ENCODE data around the gene IRAK3. TPM values are rescaled to one million over a fixed set of nuclear protein-coding genes. Genes with fewer than 3 reads are reported as not detected.

The IRAK3 gene
- total RNA-seq, 4 donors from 2014 or later, result 4.3 to 7.8 (median 5.4) TPM

DNA sequence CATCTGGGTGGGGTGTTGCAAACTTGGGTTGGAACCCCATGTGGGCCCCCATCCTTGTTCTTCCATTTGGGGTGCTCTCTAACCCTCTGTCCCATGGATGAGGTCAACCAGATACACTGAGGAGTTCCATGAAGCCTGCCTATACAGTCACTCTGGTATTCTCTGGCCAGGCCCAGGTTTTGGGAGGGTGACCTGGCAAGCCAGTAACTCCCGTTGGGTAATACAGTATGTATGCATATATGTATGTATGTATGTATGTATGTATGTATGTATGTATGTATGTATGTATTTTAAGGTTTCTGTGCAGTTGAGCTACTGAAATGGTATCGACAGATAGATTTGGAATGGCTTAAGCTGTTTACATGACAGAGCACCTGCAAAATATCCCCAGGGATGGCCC is 100.5 kb downstream of the IRAK3 start:
- Histone ChIP-seq H3K27ac (no peak overlapping the region), H3K4me3 (no peak overlapping the region), H3K36me3 (no peaks in the 10 kb centered on the region), H3K4me1 (no peaks in the 10 kb centered on the region), H3K9me3 (no peaks in the 10 kb centered on the region), H3K27me3 (peaks cover 0 to 2% (median 0%) of the 10 kb centered on the region in 3 donors)
- ATAC-seq (no peak), DNase-seq (no peak)
- intact Hi-C loops (cut with DNase I; ENCODE audit: low total_unique reads) (no loop called here), in situ Hi-C loops (cut with MboI; ENCODE audit: low sequenced_read_pairs in 4 of 4) (no loop called here)
- TF ChIP-seq POLR2A (IDR thresholded peaks at IDR 0.05), result no peak
- no peak for TF ChIP-seq CTCF (IDR thresholded peaks at IDR 0.05 in 4 of 5, conservative IDR thresholded peaks at IDR 0.05 in 1 of 5)

GRCh38 chr12:66290716-66291200 is 101.7 kb downstream of the IRAK3 start:
- H3K27ac ChIP-seq, result no peak overlapping the region
- DNase-seq (no peak), ATAC-seq (no peak)
- in situ Hi-C loops (cut with MboI; ENCODE audit: low sequenced_read_pairs in 4 of 4), result no loop called here
- intact Hi-C loops (cut with DNase I; ENCODE audit: low total_unique reads), result no loop called here
- H3K36me3 ChIP-seq, result no peaks in the 10 kb centered on the region
- H3K9me3 ChIP-seq, result no peaks in the 10 kb centered on the region
- no peak for TF ChIP-seq CTCF (IDR thresholded peaks at IDR 0.05 in 4 of 5, conservative IDR thresholded peaks at IDR 0.05 in 1 of 5)
- no peaks in the 10 kb centered on the region for H3K4me1 ChIP-seq
- peaks cover 0 to 2% (median 0%) of the 10 kb centered on the region in 3 donors for H3K27me3 ChIP-seq
- H3K4me3 ChIP-seq, result no peak overlapping the region

DNA sequence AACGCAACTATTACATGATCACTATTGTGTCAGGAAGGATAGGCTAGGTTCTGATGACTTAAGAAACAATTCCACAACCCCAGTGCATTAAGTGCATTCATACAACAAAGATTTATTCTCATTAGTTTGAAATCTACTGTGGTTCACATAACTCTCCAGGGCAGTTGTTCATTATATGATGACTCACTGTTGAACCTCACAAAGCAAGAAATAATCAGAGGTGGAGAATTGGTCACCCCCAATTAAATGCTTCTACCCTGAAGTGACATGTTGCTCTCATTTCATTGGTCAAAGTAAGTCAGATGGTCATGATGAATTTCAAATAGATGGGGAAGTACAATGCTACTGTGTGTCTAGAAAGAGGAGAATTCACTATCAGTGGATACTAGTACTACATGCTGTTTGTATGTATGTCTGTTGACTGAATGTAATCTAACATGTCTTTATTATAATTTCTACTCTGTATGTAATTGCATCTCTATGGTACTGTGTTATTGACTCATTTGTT is 107.2 kb downstream of the IRAK3 start:
- Histone ChIP-seq H3K27ac (no peak overlapping the region), H3K9me3 (no peaks in the 10 kb centered on the region), H3K4me3 (no peak overlapping the region), H3K4me1 (peaks cover 2% of the 10 kb centered on the region in 2 donors), H3K36me3 (no peaks in the 10 kb centered on the region), H3K27me3 (peaks cover 0 to 2% (median 0%) of the 10 kb centered on the region in 3 donors)
- TF ChIP-seq POLR2A (IDR thresholded peaks at IDR 0.05), result no peak
- TF ChIP-seq CTCF (IDR thresholded peaks at IDR 0.05 in 4 of 5, conservative IDR thresholded peaks at IDR 0.05 in 1 of 5), result no peak
- in situ Hi-C loops (cut with MboI; ENCODE audit: low sequenced_read_pairs in 4 of 4), result no loop called here
- no peak for ATAC-seq
- no peak for DNase-seq
- intact Hi-C loops (cut with DNase I; ENCODE audit: low total_unique reads), result no loop called here

DNA sequence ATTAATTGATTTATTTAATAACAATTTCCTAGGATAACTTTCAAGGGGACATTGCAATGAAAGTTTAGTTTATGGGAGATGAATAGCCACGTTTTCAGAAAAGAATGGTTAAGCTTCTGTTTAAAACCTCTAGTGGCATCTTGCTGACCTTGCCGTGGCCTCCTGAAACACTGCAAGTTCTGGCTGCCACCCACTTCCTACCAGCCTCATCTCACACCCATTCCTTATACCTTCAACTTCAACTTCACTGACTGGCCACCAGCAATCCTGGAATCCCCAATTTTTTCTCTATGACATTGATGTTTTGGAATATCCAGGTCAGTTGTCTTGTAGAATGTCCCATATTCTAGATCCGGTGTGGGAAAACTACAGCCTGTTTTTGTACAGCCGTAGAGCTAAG is 108.1 kb downstream of the IRAK3 start:
- intact Hi-C loops (cut with DNase I; ENCODE audit: low total_unique reads) (no loop called here), in situ Hi-C loops (cut with MboI; ENCODE audit: low sequenced_read_pairs in 4 of 4) (no loop called here)

GRCh38 chr12:66297923-66298322 is 108.9 kb downstream of the IRAK3 start:
- Histone ChIP-seq H3K27me3 (no peaks in the 10 kb centered on the region), H3K27ac (no peak overlapping the region), H3K36me3 (no peaks in the 10 kb centered on the region), H3K4me3 (no peak overlapping the region), H3K4me1 (peaks cover 8 to 9% of the 10 kb centered on the region in 2 donors), H3K9me3 (no peaks in the 10 kb centered on the region)
- DNase-seq (no peak), ATAC-seq (no peak)
- no peak for TF ChIP-seq CTCF (IDR thresholded peaks at IDR 0.05 in 4 of 5, conservative IDR thresholded peaks at IDR 0.05 in 1 of 5)
- no peak for TF ChIP-seq POLR2A (IDR thresholded peaks at IDR 0.05)
- in situ Hi-C loops (cut with MboI; ENCODE audit: low sequenced_read_pairs in 4 of 4) (no loop called here), intact Hi-C loops (cut with DNase I; ENCODE audit: low total_unique reads) (no loop called here)

More for the DNA sequence above, 108.1 kb downstream of the IRAK3 start:
- DNase-seq (no peak), ATAC-seq (no peak)
- H3K27me3 ChIP-seq, result peaks cover 0 to 2% (median 0%) of the 10 kb centered on the region in 3 donors
- H3K4me1 ChIP-seq, result peaks cover 8 to 9% of the 10 kb centered on the region in 2 donors
- no peak for TF ChIP-seq POLR2A (IDR thresholded peaks at IDR 0.05)
- H3K9me3 ChIP-seq, result no peaks in the 10 kb centered on the region
- H3K36me3 ChIP-seq, result no peaks in the 10 kb centered on the region
- H3K27ac ChIP-seq, result no peak overlapping the region
- H3K4me3 ChIP-seq, result no peak overlapping the region

All from gastrocnemius medialis (tissue), 4 donors.